ENCODE results near the gene LCMT1. TPM values are rescaled to one million over a fixed set of nuclear protein-coding genes. Genes with fewer than 3 reads are reported as not detected.
"Not testable (repeated sequence)": the region's sequence is repeated elsewhere in the genome, so short reads cannot be mapped to it uniquely, and the experiment has no call there.

The LCMT1 gene
- total RNA-seq, 1 donor, result 35.5 TPM

DNA sequence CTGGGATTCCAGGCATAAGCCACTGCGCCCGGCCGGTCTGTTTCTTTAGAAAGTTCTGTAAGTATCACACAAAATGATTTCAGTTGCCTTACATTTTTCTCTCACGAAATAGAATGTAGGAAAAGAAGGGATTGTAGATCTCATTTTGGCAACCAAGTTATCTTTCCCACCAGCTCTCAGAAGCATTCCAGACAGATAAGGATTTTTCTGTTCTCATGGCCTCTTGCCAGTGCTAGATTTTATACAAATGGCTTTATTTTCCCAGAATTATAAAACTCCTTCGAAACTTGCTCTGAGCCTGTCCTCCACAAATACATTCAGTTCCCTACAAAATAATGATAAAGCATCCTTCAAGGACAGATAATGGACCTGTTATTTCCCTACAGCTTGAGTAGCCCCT lies 46.9 kb downstream of the LCMT1 start:
- Histone ChIP-seq H2AFZ (ENCODE audit: low read length) (no peak overlapping the region), H3K36me3 (ENCODE audit: insufficient read depth, low read length) (peaks cover 14% of the 10 kb centered on the region), H3K27ac (ENCODE audit: low read depth, low read length) (no peak overlapping the region), H4K20me1 (ENCODE audit: insufficient read depth, low read length) (no peaks in the 10 kb centered on the region), H3K4me1 (ENCODE audit: insufficient read depth, low read length) (no peaks in the 10 kb centered on the region), H3K9me3 (ENCODE audit: low read depth, low read length) (no peaks in the 10 kb centered on the region), H3K27me3 (ENCODE audit: insufficient read depth, low read length) (no peaks in the 10 kb centered on the region), H3K4me3 (ENCODE audit: insufficient read depth, low read length) (no peak overlapping the region), H3K79me2 (ENCODE audit: insufficient read depth, low read length) (no peaks in the 10 kb centered on the region), H3K4me2 (ENCODE audit: insufficient read depth, low read length) (no peak overlapping the region)
- DNase-seq (ENCODE audit: insufficient read length, low spot score, missing footprints), result no peak
- TF ChIP-seq, protein P1, sequence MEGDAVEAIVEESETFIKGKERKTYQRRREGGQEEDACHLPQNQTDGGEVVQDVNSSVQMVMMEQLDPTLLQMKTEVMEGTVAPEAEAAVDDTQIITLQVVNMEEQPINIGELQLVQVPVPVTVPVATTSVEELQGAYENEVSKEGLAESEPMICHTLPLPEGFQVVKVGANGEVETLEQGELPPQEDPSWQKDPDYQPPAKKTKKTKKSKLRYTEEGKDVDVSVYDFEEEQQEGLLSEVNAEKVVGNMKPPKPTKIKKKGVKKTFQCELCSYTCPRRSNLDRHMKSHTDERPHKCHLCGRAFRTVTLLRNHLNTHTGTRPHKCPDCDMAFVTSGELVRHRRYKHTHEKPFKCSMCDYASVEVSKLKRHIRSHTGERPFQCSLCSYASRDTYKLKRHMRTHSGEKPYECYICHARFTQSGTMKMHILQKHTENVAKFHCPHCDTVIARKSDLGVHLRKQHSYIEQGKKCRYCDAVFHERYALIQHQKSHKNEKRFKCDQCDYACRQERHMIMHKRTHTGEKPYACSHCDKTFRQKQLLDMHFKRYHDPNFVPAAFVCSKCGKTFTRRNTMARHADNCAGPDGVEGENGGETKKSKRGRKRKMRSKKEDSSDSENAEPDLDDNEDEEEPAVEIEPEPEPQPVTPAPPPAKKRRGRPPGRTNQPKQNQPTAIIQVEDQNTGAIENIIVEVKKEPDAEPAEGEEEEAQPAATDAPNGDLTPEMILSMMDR (IDR thresholded peaks at IDR 0.05; ENCODE audit: extremely low read depth, low read depth, low read length), result no peak

DNA sequence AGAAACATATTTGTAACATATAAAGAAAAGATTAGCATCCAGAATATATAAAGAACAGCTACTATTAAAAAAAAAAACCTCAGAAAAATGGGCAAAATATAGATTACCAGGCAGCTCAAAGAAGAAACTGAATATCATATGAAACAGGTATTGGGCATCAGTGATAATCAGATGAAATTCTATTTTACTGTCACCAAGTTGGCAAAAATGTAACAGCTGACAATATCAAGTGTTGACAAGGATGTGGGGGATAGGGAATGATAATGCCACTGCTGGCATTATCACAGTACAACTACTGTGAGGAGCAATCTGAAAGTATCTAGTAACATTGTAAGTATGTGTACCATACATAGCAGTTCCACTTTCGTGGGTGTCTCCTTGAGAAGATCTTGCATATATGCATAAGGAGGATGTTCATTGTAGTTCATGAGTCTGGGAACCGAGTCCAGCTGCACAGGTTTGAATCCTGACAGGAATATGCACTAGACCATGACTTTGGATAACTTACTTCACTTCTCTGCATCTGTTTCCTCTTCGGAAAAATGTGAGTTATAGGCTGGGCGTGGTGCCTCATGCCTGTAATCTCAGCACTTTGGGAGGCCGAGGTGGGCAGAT lies 50.3 kb downstream of the LCMT1 start:
- no peak overlapping the region for H2AFZ ChIP-seq (ENCODE audit: low read length)
- no peak overlapping the region for H3K4me2 ChIP-seq (ENCODE audit: insufficient read depth, low read length)
- no peak overlapping the region for H3K4me3 ChIP-seq (ENCODE audit: insufficient read depth, low read length)
- no peak overlapping the region for H3K27ac ChIP-seq (ENCODE audit: low read depth, low read length)
- H3K4me1 ChIP-seq (ENCODE audit: insufficient read depth, low read length), result no peaks in the 10 kb centered on the region
- no peaks in the 10 kb centered on the region for H3K27me3 ChIP-seq (ENCODE audit: insufficient read depth, low read length)
- H4K20me1 ChIP-seq (ENCODE audit: insufficient read depth, low read length), result no peaks in the 10 kb centered on the region
- H3K36me3 ChIP-seq (ENCODE audit: insufficient read depth, low read length), result peaks cover 38% of the 10 kb centered on the region
- no peaks in the 10 kb centered on the region for H3K79me2 ChIP-seq (ENCODE audit: insufficient read depth, low read length)
- TF ChIP-seq, protein P1 (IDR thresholded peaks at IDR 0.05; ENCODE audit: extremely low read depth, low read depth, low read length), result no peak
- DNase-seq (ENCODE audit: insufficient read length, low spot score, missing footprints), result peak; percentile 51
- no peaks in the 10 kb centered on the region for H3K9me3 ChIP-seq (ENCODE audit: low read depth, low read length)

DNA sequence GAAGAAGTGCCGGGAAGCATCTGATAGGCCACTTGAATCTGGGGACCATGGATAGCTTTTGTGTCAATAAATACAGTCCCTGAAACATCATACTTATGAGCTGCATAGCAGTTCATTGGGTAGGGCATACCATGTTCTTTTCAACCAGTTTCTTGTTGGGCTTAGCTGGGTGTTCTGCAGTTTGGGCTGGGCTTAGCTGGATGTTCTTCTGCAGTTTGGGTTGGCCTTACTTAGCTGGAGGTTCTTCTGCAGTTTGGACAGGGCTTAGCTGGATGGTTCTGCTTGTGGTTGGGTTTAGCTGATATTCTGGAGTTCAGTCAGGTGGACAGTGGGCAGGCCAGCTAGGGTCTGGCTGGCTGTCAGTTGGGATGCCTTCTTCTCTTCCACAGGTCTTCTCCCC lies 52.1 kb downstream of the LCMT1 start:
- TF ChIP-seq, protein P1 (IDR thresholded peaks at IDR 0.05; ENCODE audit: extremely low read depth, low read depth, low read length), result no peak
- Histone ChIP-seq H3K27me3 (ENCODE audit: insufficient read depth, low read length) (no peaks in the 10 kb centered on the region), H2AFZ (ENCODE audit: low read length) (no peak overlapping the region), H4K20me1 (ENCODE audit: insufficient read depth, low read length) (no peaks in the 10 kb centered on the region), H3K9me3 (ENCODE audit: low read depth, low read length) (no peaks in the 10 kb centered on the region), H3K4me3 (ENCODE audit: insufficient read depth, low read length) (no peak overlapping the region), H3K4me2 (ENCODE audit: insufficient read depth, low read length) (no peak overlapping the region), H3K36me3 (ENCODE audit: insufficient read depth, low read length) (peaks cover 50% of the 10 kb centered on the region), H3K79me2 (ENCODE audit: insufficient read depth, low read length) (no peaks in the 10 kb centered on the region), H3K4me1 (ENCODE audit: insufficient read depth, low read length) (no peaks in the 10 kb centered on the region), H3K27ac (ENCODE audit: low read depth, low read length) (no peak overlapping the region)
- DNase-seq (ENCODE audit: insufficient read length, low spot score, missing footprints), result peak; percentile 19

DNA sequence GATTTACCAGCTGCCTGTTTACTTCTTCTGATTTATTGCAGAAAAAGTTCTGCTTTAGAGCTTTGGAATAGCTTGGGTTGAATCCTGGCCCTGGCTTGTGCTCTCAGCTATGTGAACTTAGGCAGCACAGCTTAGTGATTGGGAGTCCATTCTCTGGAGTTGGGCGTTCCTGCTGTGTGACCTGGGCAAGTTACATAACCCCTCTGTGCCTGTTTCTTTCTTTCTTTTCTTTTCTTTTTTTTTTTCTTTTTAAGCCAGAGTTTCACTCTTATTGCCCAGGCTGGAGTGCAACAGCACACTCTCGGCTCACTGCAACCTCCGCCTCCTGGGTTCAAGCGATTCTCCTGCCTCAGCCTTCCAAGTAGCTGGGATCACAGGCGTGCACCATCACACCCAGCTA lies 53.7 kb downstream of the LCMT1 start:
- Histone ChIP-seq H3K9me3 (ENCODE audit: low read depth, low read length) (no peaks in the 10 kb centered on the region), H3K4me3 (ENCODE audit: insufficient read depth, low read length) (no peak overlapping the region), H3K79me2 (ENCODE audit: insufficient read depth, low read length) (no peaks in the 10 kb centered on the region), H2AFZ (ENCODE audit: low read length) (no peak overlapping the region), H3K4me2 (ENCODE audit: insufficient read depth, low read length) (no peak overlapping the region), H3K27me3 (ENCODE audit: insufficient read depth, low read length) (no peaks in the 10 kb centered on the region), H3K27ac (ENCODE audit: low read depth, low read length) (no peak overlapping the region), H4K20me1 (ENCODE audit: insufficient read depth, low read length) (no peaks in the 10 kb centered on the region), H3K4me1 (ENCODE audit: insufficient read depth, low read length) (no peaks in the 10 kb centered on the region), H3K36me3 (ENCODE audit: insufficient read depth, low read length) (peaks cover 63% of the 10 kb centered on the region)
- DNase-seq (ENCODE audit: insufficient read length, low spot score, missing footprints), result no peak
- TF ChIP-seq, protein P1 (IDR thresholded peaks at IDR 0.05; ENCODE audit: extremely low read depth, low read depth, low read length), result no peak

DNA sequence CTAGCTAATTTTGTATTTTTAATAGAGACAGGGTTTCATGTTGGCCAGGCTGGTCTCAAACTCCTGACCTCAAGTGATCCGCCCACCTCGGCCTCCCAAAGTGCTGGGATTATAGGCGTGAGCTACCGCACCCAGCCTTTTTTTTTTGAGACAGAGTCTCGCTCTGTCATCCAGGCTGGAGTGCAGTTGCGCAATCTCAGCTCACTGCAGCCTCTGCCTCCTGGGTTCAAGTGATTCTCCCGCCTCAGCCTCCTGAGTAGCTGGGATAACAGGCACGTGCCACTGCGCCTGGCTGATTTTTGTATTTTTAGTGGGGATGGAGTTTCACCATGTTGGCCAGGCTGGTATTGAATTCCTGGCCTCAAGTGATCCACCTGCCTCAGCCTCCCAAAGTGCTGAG lies 56.4 kb downstream of the LCMT1 start:
- H3K4me2 ChIP-seq (ENCODE audit: insufficient read depth, low read length); H3K79me2 ChIP-seq (ENCODE audit: insufficient read depth, low read length); H3K4me3 ChIP-seq (ENCODE audit: insufficient read depth, low read length): not testable (repeated sequence)

More for the DNA sequence above, 56.4 kb downstream of the LCMT1 start:
- not testable (repeated sequence) for DNase-seq (ENCODE audit: insufficient read length, low spot score, missing footprints); H3K9me3 ChIP-seq (ENCODE audit: low read depth, low read length); H2AFZ ChIP-seq (ENCODE audit: low read length); H4K20me1 ChIP-seq (ENCODE audit: insufficient read depth, low read length); H3K27me3 ChIP-seq (ENCODE audit: insufficient read depth, low read length); H3K27ac ChIP-seq (ENCODE audit: low read depth, low read length); H3K4me1 ChIP-seq (ENCODE audit: insufficient read depth, low read length)
- H3K36me3 ChIP-seq (ENCODE audit: insufficient read depth, low read length), result peaks cover 76% of the 10 kb centered on the region
